HG03520 (cell line): ENCODE results near the gene STAM.
A peak's percentile ranks its signal among the peaks of the same experiment; 100 is the strongest.
"Not testable (repeated sequence)": the region's sequence is repeated elsewhere in the genome, so short reads cannot be mapped to it uniquely, and the experiment has no call there.

Experiments
- ATAC-seq: cut with Tn5 transposase; IDR thresholded peaks from one replicate; pipeline ENCODE4 v1.9.1; 2021; ENCODE audit warnings: mild to moderate bottlenecking, moderate library complexity; ENCODE audit not compliant: unreplicated experiment

STAM gene

DNA sequence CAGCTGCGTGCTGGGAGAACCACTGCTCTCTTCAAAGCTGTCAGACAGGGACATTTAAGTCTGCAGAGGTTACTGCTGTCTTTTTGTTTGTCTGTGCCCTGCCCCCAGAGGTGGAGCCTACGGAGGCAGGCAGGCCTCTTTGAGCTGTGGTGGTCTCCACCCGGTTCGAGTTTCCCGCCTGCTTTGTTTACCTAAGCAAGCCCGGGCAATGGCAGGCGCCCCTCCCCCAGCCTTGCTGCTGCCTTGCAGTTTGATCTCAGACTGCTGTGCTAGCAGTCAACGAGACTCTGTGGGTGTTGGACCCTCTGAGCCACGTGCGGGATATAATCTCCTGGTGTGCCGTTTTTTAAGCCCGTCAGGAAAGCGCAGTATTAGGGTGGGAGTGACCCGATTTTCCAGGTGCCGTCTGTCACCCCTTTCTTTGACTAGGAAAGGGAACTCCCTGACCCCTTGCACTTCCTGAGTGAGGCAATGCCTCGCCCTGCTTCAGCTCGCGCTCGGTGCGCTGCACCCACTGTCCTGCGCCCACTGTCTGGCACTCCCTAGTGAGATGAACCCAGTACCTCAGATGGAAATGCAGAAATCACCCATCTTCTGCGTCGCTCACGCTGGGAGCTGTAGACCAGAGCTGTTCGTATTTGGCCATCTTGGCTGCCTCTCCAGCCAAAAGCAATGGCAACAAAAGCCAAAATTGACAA, 78.5 kb downstream of the STAM start:
- not testable (repeated sequence) for ATAC-seq

DNA sequence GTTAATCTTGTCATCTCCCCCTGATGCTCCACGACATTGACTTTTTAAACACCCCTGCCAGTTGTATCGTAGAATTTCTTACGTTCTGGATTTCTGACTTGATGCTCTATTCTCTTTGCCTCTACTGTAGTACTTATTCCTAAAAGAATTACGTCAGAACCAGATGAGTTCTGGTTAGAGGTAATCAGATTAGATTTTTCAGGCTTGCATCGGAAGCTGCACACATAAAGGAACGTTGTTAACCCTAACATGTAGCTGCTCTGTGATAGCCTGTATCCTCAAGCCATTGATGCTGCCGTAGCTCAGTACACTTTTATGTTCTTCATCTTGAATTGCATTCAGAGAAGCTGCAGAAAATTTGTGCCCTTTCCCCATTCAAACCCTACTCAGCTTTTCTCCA, 81.8 kb downstream of the STAM start:
- no peak for ATAC-seq

DNA sequence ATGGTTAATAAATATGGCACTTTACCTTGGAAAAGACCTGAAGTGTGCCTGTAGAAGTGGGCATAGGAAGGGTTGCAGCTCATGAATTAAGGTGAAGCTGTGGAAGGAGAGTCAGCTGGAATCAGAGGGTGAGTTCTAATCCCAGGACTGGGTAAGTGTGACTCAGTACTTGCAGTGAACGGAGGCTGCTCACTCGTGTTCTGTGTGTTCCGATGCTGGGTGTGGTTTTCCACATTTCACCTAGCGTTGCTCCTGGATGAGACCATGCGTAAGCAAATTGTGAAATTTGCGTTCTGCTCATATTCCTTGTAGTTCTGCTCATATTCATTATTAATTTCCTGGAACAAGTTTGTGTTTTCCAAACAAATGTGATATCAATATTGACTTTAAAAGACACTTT, 85.7 kb downstream of the STAM start:
- ATAC-seq: no peak

DNA sequence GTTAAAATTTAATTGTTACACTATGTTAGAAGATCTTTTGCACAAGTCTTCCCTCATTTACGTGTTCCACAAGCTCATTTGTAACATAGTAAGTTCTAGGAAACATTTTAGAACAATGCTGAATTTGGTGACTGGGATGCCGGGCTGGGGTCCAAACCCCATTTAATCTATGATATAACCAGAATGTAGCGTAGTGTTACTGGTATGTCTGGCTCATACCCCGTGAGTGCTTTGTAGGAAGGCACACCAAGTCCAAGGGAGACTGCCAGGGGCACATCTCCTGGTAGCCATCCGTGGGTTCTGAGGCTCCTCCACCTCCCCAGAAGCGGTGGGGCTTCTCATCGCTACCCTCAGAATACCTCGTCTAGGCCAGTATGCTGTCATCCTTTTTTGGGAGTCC, 86.7 kb downstream of the STAM start:
- ATAC-seq: no peak

DNA sequence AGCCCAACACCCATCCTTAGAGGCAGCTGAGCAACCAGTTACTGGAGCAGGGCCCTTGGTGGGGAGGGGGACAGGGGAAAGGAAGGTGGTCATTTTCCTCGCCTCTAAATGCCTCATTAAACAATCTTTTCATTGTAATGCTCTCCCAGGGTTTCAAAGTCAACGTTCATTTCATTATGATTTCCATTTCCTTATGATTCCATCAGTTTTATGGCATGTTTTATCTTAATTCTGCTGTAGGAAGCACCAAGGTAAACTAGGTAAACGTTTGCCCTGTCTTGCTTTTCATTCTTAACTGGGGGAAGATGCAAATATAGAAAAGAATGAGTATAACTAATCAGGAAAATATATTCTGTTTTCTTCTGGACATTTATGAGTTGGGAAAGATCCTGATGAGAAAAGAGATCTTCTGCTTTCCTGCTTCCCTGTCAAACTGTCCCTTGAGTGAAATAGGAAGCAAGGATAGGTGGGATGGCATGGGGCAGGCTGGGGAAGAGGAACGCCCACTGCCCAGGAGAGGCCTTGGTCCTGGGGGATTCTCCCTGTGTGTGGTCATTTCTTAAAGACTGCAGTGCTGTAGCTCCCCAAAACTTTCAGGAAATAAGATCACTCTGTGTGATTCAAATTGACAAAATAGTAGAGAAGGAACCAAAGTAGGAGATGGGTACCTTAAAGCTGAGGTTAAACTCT, 87.5 kb downstream of the STAM start:
- ATAC-seq: no peak

DNA sequence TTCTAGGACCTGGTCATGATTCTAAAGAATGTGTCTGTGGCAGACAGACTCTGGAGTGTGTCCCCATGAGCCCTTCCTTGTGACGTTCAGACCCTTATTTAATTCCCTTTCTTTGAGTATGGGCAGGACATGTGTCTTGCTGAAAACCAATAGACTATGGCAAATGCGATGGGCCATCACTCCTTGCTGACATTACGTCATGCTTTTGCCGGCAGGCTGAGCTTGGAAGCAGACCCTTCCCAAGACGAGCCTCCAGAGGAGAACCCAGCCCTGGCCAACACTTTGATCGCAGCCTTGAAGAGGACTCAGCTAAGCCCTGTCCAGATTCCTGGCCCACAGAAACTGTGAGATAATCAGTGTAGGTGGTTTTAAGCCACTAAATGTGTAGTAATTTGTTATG, 89.7 kb downstream of the STAM start:
- ATAC-seq: no peak

DNA sequence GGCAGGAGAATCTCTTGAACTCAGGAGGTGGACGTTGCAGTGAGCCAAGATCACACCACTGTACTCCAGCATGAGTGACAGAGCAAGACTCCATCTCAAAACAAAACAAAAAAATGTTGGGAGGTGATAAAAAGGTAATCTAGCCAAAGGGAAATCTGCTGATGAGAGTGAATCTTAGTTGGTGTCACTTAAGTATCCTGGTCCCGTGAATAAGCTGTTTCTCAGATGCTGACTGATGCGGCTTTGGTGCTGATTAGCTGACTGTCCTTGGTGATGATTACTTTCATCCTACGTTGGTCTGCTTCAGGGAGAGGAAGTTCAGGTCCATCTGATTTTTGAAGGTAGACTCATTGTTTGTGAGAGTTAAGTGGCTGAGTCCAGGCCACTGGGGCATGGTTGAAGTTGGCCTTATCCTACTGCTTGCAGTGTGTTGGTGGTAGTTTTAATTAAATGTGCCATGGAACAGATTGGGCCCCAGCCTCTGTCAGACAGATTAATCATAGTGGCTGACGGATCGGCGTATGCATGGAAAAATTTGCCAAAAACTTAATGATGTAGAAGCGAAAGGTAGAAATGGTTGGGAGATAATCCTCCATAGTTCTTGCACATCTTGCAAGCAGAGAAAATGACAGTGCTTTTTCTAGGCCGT, 90.6 kb downstream of the STAM start:
- ATAC-seq: no peak

DNA sequence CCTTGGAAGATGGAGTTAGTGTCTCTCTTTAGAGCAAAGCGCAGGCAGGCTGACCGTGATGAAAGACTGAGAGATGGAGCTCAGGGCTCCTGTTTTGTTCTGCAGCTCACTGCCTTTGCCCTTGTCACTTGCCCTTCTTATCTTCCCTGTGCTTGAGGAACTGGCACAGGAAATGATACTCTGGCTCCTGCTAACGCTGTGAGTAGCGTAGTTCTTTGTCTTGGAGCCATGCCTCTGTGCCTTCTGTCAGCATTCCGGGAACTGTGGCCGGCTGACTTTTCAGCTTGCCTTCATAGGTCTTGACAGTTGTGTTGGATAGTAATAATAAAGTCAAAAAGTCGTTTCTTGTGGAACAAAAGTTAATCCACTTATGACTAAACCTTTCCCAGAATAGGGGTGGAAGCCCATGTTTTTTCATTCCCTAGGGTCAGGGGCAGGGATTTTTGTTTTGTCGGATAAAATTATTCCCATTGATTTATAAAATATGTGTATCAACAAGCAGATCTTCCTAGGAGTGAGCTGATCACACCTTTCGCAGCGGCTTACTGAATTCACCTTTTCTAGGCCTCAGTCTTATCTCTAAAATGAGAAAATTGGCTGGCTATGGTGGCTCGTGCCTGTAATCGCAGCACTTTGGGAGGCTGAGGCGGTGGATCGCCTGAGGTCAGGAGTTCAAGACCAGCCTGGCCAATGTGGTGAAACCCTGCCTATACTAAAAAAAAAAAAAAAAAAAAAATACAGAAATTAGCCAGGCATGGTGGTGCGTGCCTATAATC, 91.4 kb downstream of the STAM start:
- ATAC-seq: no peak

DNA sequence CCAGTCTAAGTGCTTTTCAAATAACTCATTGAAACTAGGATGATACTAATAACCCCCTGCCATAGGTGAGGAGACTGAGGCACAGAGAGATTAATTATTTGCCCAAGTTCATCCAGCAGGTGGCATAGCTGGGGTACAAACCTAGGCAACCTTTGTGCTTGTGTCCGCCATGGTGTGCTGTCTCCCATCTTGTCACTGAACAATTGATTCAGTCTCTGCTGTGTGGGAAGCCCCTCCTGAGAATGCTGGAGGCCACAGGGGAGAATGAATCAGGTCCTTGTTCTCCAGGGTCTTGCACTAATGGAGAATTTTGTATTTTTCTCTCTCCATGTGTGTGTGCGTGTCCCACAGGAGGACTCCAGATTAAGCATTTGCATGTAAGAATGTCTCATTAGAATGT, 92.3 kb downstream of the STAM start:
- no peak for ATAC-seq

DNA sequence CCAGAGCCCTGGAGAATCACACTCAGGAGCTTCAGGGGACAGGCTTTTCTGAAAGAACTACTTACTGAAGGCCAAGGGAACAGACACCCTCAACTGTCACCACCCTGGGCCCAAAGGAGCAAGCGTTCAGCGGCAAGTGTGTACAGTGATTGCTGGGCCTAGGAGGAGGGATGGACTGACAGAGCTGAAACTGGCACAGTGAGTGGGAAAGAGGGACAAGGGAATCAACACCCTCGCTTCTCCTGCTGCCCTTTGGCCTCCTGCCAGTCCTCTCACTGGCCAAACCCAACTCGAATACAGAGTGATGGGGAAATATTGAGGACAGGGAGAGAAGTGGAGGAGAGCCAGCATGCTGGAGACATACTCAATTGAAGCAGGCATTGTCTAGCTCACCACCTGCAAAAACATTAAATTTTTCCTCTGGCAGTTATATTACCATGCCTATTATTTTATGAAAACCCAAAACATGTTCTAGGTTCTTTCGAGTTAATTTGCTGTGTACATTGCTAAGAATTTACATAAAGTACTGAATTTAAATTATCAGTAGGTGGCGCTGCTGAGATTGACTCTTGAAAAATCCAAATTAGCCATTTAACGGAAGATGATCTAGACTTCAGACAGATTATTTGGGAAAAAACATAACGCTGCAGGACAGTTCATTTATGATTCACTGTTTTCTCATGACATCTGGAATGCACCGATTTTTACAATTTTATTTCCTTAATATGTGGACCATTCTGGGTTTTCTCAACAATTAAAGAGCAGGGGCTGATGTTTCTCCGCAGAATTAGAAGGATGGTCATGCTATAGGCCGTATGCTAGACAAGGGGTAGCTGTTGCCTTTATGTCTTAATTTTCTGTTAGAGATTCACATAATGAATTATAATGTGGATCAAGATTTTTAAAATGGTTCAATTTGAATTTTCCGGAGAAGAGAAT, 93.3 kb downstream of the STAM start:
- ATAC-seq: no peak

DNA sequence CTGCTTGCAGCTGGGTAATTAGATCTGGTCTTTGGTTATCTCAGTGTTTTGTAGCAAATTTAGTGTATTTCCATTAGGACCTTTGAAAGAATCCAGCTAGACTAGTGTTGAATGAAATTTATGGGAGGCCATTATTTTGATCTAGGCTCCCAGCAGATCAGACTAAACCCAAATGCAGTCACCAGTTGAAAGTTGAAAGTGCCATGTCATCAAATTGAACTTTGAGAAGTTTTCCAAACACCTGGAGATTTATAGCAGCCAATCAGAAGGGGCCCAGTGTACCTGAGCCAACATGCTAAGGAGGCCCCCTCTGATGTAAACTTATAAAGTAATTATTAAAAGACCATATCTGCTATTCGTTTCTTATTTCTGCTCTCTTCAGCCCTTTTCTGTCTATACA, 96.7 kb downstream of the STAM start:
- ATAC-seq: no peak

DNA sequence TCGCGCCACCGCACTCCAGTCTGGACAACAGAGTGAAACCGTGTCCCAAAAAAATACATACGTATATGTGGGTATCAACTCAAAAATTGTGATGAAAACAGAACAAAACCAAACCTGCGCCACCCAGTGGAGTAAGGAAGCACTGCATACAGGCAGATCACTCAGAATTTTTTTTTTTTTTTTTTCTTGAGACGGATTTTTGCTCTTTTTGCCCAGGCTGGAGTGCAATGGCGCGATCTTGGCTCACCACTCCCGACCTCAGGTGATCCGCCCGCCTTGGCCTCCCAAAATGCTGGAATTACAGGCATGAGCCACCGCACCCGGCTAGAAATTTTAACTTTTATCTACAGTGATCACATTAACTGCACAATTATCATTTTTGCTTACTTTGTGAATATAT, 99.0 kb downstream of the STAM start:
- ATAC-seq: no peak

DNA sequence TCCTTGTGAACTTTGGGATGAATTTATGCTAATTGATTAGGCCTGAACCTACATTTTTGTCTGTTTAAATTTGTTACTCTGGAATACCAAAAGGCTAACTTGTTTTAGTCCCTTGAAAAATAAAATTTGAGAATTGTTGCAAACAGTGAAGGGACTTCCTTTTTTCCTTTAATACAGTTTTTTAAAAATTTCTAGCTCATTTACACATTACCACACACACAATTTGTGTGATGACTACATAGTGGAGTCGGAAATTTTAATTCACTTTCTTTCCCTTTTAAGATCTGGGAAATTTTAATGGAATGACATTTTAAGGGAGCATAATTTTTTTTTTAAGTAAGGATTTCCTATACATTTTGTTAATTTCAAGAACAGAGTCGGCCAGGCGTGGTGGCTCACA, 99.5 kb downstream of the STAM start:
- ATAC-seq: no peak

DNA sequence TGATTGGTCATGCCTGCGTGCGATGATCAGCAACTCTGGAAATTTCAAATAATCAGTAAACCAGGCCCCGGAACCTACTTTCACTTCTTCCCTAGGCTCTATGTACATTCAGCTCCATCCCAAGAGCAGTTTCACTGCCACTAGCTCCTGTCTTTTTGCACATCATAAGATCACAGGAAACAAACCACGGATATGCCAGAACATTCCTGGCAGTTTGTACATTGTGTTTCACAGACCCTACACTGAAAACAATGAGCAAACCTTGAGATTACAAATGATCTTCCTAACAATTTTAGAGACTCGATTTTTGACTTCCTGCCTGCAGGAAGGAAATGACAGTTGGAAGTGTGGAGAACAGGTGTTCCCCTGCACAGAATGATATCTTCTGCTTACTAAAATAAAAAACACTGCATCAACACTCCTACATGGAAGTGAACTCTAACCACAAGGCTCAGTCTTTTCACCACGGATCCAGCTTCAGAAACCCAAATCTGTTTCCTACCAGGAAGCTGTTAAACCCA, 100.5 kb downstream of the STAM start:
- no peak for ATAC-seq

DNA sequence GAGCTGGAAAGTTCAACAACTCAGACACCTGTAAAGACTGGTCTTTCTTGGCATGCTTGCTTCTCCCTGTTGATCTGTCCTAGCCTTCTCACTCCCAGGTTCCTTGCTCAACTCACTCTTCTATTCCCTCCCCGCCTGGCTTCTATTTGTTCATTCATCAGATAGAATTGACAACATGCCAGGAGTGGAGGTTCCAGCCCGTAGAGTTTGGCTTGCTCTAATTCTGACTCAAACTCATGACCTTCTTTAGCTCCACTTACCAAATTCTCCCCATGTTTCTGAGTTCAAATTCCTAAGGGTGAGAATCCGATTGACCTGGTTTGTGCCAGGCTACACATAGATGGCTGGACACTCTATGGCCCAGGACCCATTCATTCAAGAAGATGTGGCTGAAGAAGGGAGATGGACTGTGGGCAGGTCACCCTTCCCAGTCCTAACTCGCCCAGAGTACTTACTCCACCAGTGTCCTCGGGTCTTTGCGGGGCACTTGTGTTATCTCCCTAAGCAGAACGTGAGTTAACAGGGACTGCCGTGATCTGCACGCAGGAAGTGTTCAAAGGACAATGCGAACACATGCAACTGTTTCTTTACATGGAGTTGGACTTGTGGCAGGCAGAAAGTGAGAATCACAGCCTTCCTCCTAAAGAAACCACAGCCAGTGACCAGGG, 104.1 kb downstream of the STAM start:
- ATAC-seq: no peak

DNA sequence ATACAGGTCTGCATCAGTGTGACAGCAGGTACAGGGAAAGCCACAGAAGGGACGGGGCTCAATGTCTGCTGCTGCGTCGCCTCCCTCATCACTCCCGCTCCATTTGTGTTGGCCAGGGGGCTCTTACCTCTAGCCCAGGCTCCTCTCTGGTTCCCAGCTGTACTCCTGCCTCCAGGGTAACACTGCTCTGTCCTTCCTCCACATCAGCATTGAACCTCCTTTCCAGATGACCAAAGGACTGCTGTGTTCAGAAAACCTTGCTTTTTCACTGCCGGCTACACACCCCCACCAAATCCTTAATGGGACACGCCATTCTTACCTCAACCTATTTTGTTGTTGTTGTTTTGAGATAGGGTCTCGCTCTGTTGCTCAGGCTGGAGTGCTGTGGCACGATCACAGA, 105.9 kb downstream of the STAM start:
- no peak for ATAC-seq

DNA sequence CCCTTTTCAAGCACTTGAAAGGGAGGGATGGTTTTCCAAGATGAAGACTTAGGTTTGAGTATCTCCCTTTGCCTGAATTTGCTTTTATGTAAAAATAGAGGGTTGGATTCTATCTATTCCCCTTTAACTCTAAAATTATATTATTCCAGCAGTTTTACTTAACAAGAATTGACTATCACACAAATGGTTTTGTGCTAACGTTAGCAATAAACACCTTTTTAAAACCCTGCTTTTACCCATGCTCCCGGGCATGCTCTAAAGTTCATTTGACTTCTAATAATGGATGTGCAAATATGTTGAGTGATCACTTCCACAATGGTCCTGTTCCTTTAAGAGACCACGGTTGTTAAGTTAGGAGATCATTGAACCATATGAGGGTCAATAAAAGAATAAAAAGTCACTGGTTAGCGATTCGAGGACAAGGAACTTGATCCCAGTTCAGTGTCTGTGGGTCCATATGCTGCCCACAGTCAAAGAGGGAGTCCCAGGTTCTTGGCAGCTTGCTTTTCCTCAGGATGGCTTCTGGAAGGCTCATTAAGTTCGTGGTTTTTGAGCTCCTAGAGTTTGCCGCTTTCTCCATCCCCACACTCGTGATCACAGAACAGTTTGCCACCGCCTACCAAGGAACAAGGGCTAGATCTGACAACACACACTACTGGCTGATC, 108.0 kb downstream of the STAM start, which contains the start of gene TMEM236:
TMEM236 (plus strand) TSS at position 421 of the 665 bp plus-strand sequence; CDS start at position 516, 95 bp downstream.
- ATAC-seq: no peak

DNA sequence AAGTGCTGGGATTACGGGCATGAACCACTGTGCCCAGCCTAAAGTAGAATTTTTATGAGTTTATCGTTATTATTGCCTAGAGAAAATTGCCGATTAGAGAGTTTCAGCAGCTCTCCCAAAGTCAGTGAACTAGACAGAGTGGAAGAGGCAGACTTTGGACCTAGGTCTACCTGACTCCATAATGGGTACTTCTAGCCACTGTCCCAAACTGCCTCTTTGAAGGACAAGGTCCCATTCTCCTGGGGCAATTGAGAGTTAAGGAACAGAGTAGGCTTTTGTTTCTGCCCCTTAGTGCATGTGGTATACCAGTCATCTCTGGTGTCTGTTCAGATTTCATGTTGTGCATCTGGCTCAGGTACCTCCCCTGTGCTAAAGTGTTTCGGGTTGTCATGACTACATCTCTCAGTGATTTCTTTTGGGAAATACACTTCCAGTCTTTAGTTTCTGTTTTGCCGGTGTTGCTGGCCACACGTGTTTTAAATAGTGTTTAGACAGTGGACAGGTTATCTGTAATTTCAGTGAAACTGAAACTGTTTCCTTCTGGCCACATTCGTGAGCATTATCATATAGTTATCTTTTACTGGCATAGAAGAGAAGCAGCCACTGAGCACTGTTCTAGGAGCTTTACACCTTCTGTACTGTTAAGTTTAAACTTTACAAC, 112.7 kb downstream of the STAM start:
- peak; percentile 95 for ATAC-seq
